Breast epithelium (tissue), 3 donors: ENCODE data around the gene WFDC5.

Experiments used
- CTCF ChIP-seq, 3 donors: fragments of 450-650 bp; IDR thresholded peaks; one replicate each; pipeline ENCODE4 v1.5.1; 2016 to 2017; ENCODE audit warnings: antibody characterized with exemption in 3 of 3, mild to moderate bottlenecking in 3 of 3, moderate library complexity in 3 of 3
- POLR2AphosphoS5 ChIP-seq, 3 donors: sonication (generic); formaldehyde crosslinking; IDR thresholded peaks; one replicate each; pipeline ENCODE4 v1.6.1; 2017; ENCODE audit warnings: antibody characterized with exemption in 3 of 3

DNA sequence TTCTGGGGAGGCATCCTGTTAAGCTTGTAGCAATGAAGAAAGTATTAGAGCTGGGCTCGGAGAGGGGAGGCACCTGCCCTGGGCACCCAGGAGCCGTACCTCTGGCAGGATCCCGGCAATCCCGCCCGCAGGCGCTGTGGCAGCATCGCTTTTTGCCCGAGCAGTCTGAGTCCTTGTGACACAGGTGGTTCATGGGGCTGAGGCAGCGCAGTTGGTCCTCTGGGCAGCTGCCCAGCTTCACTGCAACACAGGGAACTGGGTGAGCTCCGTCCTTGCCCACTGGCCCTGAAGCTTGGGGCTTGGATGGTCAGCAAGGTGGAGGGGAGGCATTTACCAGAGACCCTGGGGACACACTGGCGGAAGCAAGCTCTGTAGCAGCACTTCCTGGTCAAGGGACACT lies 4.7 kb downstream of the WFDC5 start:
- TF ChIP-seq CTCF (IDR thresholded peaks at IDR 0.05) (no peak), POLR2AphosphoS5 (IDR thresholded peaks at IDR 0.05) (no peak)
